Thyroid gland (tissue), 4 donors: Measurements from ENCODE around the gene TTC3.

Source experiments
- POLR2A ChIP-seq, 2 donors: fragments of 450-650 bp; IDR thresholded peaks; one replicate each; pipeline ENCODE4 v1.6.1; 2017; ENCODE audit warnings: antibody characterized with exemption in 2 of 2, mild to moderate bottlenecking in 2 of 2, moderate library complexity in 1 of 2
- TF ChIP-seq, protein P1 (sequence below), 6 experiments: fragments of 200-600 bp in 3 of 6; fragments of 450-650 bp in 3 of 6; sonication (generic) in 3 of 6; IDR thresholded peaks; one replicate each; pipeline ENCODE4 v1.5.1; 2016 to 2019; ENCODE audit warnings: antibody characterized with exemption in 6 of 6, mild to moderate bottlenecking in 2 of 6, inconsistent platforms in 1 of 6, moderate library complexity in 1 of 6

DNA sequence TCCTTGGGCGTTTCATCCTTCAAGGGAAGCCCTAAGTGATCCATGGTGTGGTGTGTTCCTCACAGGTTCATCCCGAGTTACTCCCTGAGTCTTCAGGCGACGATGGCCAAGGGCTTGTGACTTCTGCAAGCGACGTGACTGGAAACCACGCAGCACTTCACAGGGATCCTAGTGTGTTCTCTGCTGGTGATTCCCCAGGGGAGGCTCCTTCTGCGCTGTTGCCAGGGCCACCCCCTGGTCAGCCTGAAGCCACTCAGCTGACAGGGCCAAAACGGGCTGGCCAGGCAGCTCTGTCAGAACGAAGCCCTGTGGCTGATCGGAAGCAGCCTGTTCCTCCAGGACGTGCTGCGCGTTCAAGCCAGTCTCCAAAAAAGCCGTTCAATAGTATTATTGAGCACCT lies 122.6 kb downstream of the TTC3 start:
- TF ChIP-seq, protein P1, sequence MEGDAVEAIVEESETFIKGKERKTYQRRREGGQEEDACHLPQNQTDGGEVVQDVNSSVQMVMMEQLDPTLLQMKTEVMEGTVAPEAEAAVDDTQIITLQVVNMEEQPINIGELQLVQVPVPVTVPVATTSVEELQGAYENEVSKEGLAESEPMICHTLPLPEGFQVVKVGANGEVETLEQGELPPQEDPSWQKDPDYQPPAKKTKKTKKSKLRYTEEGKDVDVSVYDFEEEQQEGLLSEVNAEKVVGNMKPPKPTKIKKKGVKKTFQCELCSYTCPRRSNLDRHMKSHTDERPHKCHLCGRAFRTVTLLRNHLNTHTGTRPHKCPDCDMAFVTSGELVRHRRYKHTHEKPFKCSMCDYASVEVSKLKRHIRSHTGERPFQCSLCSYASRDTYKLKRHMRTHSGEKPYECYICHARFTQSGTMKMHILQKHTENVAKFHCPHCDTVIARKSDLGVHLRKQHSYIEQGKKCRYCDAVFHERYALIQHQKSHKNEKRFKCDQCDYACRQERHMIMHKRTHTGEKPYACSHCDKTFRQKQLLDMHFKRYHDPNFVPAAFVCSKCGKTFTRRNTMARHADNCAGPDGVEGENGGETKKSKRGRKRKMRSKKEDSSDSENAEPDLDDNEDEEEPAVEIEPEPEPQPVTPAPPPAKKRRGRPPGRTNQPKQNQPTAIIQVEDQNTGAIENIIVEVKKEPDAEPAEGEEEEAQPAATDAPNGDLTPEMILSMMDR (IDR thresholded peaks at IDR 0.05): no peak
- TF ChIP-seq POLR2A (IDR thresholded peaks at IDR 0.05): no peak
